Breast epithelium (tissue), 4 donors: ENCODE data around the gene CLCN2. TPM values are rescaled to one million over a fixed set of nuclear protein-coding genes. Genes with fewer than 3 reads are reported as not detected.

Experiments
- DNase-seq, 2 donors: peaks; one replicate each; pipeline ENCODE4 v3.0.0-alpha.2; 2019; ENCODE audit warnings: low spot score in 2 of 2
- H3K27ac ChIP-seq, 2 donors: fragments of 200-600 bp; sonication (generic) in 1 of 2; one replicate each; pipeline ENCODE4 v1.5.1; 2016 to 2019; ENCODE audit warnings: mild to moderate bottlenecking in 1 of 2
- H3K27me3 ChIP-seq, 2 donors: fragments of 200-600 bp; sonication (generic) in 1 of 2; one replicate each; pipeline versions ENCODE4 v1.5.1 to v1.6.0; 2017 to 2019; ENCODE audit warnings: control low read depth in 1 of 2, mild to moderate bottlenecking in 1 of 2
- H3K36me3 ChIP-seq: fragments of 200-600 bp; one replicate; pipeline ENCODE4 v1.5.1; 2019
- H3K4me1 ChIP-seq, 2 donors: fragments of 200-600 bp; sonication (generic); one replicate each; pipeline ENCODE4 v1.5.1; 2016 to 2019; ENCODE audit warnings: control low read depth in 1 of 2
- H3K4me3 ChIP-seq, 3 donors: fragments of 200-600 bp; sonication (generic); 1 replicate in 2 of 3; 2 replicates in 1 of 3; pipeline ENCODE4 v1.5.1; 2016 to 2019; ENCODE audit warnings: mild to moderate bottlenecking in 3 of 3, moderate library complexity in 2 of 3
- H3K9me3 ChIP-seq, 2 donors: fragments of 200-600 bp; sonication (generic) in 1 of 2; one replicate each; pipeline ENCODE4 v1.5.1; 2016 to 2019; ENCODE audit warnings: control low read depth in 1 of 2
- POLR2A ChIP-seq: fragments of 450-650 bp; IDR thresholded peaks from one replicate; pipeline ENCODE4 v1.6.1; 2016; ENCODE audit warnings: antibody characterized with exemption, mild to moderate bottlenecking, moderate library complexity
- POLR2AphosphoS5 ChIP-seq, 3 donors: sonication (generic); formaldehyde crosslinking; IDR thresholded peaks; one replicate each; pipeline ENCODE4 v1.6.1; 2017; ENCODE audit warnings: antibody characterized with exemption in 3 of 3
- intact Hi-C: fragments of 100-400 bp; cut with DNase I; formaldehyde crosslinking; loops from one replicate; pipeline ENCODE4 v1.15.1; 2023; ENCODE audit warnings: low total_unique reads
- total RNA-seq, 3 donors: library from RNA; depleted of rRNA; stranded (reverse); fragments of >200 nt; gene quantifications; one replicate each; pipeline ENCODE4 v1.1.0, GENCODE V29; 2016
- TF ChIP-seq, protein P1 (sequence below), 3 donors: fragments of 450-650 bp; IDR thresholded peaks; one replicate each; pipeline ENCODE4 v1.5.1; 2016 to 2017; ENCODE audit warnings: antibody characterized with exemption in 3 of 3, mild to moderate bottlenecking in 3 of 3, moderate library complexity in 3 of 3

The CLCN2 gene
- total RNA-seq, 3 donors from 2014 or later = 2.1 to 4.2 (median 2.6) TPM

DNA sequence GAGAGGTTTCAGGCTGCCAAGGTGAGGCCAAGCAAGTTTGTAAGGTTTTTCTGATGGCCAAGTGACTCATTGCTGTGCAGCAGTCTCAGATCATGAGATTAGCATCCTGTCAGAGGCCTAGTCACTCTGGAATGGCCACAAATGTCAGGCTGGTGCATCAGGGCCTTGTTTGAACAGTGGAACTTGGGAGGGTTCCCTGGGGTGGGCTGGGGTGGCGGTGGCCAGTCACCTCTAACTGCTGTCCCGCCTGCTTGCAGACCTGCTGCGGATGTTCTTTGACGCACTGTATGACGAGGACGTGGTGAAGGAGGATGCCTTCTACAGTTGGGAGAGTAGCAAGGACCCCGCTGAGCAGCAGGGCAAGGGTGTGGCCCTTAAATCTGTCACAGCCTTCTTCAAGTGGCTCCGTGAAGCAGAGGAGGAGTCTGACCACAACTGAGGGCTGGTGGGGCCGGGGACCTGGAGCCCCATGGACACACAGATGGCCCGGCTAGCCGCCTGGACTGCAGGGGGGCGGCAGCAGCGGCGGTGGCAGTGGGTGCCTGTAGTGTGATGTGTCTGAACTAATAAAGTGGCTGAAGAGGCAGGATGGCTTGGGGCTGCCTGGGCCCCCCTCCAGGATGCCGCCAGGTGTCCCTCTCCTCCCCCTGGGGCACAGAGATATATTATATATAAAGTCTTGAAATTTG is 26.8 kb downstream of the CLCN2 start:
- Histone ChIP-seq H3K27me3 (no peaks in the 10 kb centered on the region), H3K4me3 (no peak overlapping the region), H3K4me1 (peaks cover 8 to 11% of the 10 kb centered on the region in 2 donors), H3K9me3 (no peaks in the 10 kb centered on the region), H3K36me3 (peaks cover 5% of the 10 kb centered on the region), H3K27ac (peak overlapping the region; percentile 98)
- TF ChIP-seq, protein P1, sequence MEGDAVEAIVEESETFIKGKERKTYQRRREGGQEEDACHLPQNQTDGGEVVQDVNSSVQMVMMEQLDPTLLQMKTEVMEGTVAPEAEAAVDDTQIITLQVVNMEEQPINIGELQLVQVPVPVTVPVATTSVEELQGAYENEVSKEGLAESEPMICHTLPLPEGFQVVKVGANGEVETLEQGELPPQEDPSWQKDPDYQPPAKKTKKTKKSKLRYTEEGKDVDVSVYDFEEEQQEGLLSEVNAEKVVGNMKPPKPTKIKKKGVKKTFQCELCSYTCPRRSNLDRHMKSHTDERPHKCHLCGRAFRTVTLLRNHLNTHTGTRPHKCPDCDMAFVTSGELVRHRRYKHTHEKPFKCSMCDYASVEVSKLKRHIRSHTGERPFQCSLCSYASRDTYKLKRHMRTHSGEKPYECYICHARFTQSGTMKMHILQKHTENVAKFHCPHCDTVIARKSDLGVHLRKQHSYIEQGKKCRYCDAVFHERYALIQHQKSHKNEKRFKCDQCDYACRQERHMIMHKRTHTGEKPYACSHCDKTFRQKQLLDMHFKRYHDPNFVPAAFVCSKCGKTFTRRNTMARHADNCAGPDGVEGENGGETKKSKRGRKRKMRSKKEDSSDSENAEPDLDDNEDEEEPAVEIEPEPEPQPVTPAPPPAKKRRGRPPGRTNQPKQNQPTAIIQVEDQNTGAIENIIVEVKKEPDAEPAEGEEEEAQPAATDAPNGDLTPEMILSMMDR (IDR thresholded peaks at IDR 0.05) = no peak
- TF ChIP-seq POLR2A = no peak
- no peak for TF ChIP-seq POLR2AphosphoS5 (IDR thresholded peaks at IDR 0.05)
- intact Hi-C loops = no loop called here
- no peak for DNase-seq

DNA sequence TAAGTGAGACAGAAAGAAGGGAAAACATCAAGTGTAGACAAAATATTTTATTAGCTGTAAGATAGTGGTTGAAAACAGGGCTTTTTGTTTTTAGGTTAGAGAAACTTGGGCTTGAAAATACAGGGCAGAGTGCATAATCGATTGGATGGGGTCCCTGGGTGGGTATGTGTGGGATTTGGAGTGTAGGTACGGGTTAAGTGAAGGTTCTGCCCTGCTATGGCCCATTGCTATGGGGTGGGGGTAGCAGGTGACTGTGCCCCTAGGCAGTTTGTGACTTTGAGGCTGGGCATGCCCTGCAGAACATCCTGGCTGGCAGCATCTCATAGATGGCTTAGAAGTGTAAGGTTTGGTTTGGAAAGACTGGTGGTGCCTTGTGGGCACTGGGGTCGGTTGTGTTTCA is 27.7 kb downstream of the CLCN2 start:
- no peaks in the 10 kb centered on the region for H3K27me3 ChIP-seq
- H3K4me1 ChIP-seq = peaks cover 8 to 11% of the 10 kb centered on the region in 2 donors
- intact Hi-C loops = no loop called here
- no peak for TF ChIP-seq POLR2AphosphoS5 (IDR thresholded peaks at IDR 0.05)
- no peak for TF ChIP-seq POLR2A
- TF ChIP-seq, protein P1 (IDR thresholded peaks at IDR 0.05) = no peak
- no peak overlapping the region for H3K4me3 ChIP-seq
- H3K27ac ChIP-seq = peak overlapping the region; percentile 98
- peaks cover 9% of the 10 kb centered on the region for H3K36me3 ChIP-seq
- DNase-seq = no peak
- H3K9me3 ChIP-seq = no peaks in the 10 kb centered on the region

DNA sequence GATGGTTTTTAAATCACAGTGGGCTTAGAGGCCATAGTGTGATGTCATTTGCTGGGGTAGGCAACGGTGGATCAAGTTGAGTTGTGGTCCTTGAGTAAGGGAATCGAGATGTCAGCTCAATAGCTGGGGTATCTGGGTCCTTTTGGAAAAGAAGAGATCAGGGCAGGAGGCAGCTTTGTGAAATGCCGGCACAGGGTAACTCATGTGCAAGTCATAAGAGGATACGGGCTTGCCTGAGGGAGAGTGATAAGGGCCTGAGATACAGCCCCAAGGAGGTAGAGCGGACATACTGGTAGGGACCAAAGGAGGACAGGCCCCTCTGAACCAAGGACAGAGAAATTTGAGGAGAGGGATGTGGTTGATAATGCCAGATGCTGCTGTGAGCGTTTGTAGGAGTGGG is 28.2 kb downstream of the CLCN2 start:
- Histone ChIP-seq H3K9me3 (no peaks in the 10 kb centered on the region), H3K4me3 (no peak overlapping the region), H3K4me1 (peaks cover 6% of the 10 kb centered on the region in 2 donors), H3K36me3 (peaks cover 13% of the 10 kb centered on the region), H3K27ac (peak overlapping the region; percentile 74 to 98), H3K27me3 (no peaks in the 10 kb centered on the region)
- no peak for DNase-seq
- TF ChIP-seq, protein P1 (IDR thresholded peaks at IDR 0.05) = no peak
- TF ChIP-seq POLR2A (no peak), POLR2AphosphoS5 (IDR thresholded peaks at IDR 0.05) (no peak)
- intact Hi-C loops = no loop called here

DNA sequence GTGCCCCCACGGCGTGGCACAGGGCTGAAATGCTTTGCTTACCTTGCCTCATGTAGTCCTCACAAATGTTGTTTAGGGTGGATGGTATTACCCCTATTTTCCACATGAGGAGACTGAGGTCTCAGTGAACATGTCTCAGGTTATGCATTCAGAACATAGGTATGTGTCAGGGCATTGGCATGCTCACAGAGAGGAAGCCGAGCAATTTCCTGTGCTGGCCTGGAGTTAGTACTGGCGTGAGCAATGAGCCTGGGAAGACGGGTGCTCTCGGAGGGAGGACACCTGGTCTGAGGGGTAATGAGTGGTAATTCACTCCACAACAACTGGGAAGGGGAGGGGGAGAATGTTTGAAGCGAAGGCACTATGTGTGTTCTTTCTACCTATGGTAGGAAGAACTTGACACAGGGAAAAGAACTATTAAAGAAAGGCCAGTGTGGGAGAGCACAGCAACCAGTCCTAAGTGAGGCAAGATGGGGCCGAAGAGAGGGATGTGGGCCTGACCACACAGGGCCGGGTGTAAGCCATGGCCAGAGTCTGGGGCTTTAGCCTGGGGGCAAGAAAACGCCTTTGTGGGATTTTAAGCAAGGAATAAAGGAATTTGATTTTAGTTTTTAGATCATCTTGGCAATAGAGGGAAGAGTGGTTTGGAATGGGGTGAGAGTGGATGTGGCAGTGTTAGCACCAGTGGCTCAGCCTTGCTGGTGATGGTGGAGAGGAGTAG is 28.9 kb downstream of the CLCN2 start:
- H3K4me3 ChIP-seq = no peak overlapping the region
- intact Hi-C loops = no loop called here
- H3K4me1 ChIP-seq = no peaks in the 10 kb centered on the region
- H3K9me3 ChIP-seq = no peaks in the 10 kb centered on the region
- TF ChIP-seq, protein P1 (IDR thresholded peaks at IDR 0.05) = no peak
- TF ChIP-seq POLR2AphosphoS5 (IDR thresholded peaks at IDR 0.05) = peak in 1 of 3 donors; percentile 41
- no peak for DNase-seq
- peaks cover 20% of the 10 kb centered on the region for H3K36me3 ChIP-seq
- no peaks in the 10 kb centered on the region for H3K27me3 ChIP-seq
- H3K27ac ChIP-seq = peak overlapping the region; percentile 74 to 98

DNA sequence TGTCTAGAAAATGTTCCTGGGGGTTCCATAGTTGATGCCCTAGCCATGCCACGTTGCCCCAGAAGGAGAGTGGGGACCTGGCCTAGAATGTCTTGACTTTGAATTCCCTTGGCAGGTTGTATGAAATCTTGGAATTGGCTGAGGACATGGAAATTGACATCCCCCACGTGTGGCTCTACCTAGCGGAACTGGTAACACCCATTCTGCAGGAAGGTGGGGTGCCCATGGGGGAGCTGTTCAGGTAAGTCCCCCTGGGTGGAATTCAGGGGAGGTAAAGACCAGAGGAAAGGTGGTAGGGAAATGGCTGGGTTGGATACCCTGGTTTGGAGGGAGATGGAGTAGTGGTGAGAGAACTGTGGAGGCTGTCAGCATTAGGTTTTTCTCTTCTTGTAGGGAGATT is 32.9 kb downstream of the CLCN2 start:
- H3K27ac ChIP-seq = no peak overlapping the region
- DNase-seq = no peak
- TF ChIP-seq, protein P1 (IDR thresholded peaks at IDR 0.05) = no peak
- TF ChIP-seq POLR2A (no peak), POLR2AphosphoS5 (IDR thresholded peaks at IDR 0.05) (no peak)
- peaks cover 38% of the 10 kb centered on the region for H3K36me3 ChIP-seq
- no peaks in the 10 kb centered on the region for H3K27me3 ChIP-seq
- H3K4me1 ChIP-seq = no peaks in the 10 kb centered on the region
- no peak overlapping the region for H3K4me3 ChIP-seq
- H3K9me3 ChIP-seq = no peaks in the 10 kb centered on the region
- intact Hi-C loops = no loop called here
